ENCODE measurements around the gene FICD.

FICD gene

DNA sequence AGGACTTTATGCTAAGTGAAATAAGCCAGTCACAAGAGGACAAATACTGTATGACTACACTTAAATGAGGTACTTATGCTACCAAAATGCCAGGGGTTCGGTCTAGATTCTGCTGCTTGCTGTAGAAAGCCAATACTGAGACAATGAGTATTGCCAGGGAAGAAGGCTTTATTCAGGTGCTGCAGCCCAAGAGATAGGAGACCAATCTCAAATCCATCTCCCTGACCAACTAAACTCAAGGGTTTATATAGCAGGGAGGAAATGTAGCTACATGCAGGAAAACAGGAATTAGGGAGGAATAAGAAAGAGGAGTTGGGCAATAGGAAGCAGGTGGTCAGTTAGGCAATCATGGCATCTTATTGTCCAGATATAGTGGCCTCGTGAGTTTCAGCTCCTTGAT, 12.2 kb upstream of the FICD start:
- DNase-seq = no peak

DNA sequence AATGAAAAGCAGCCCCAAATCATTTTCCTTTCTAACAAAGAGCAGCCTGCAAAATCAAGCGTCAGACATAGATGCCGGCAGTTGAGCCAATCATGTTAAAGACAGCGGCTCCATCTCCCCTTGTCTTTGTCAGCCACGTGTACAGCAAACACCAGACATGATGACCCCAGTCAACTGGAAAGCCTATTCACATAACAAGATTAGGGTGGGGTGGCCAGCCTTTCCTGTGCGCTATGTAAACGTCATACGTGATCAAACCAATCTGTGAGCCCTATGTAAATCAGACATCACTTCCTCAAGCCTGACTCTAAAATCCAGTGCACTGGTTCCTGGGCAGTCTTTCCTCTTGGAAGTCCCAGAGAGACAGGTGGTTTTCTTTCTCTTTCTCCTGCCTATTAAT, 9.9 kb upstream of the FICD start:
- DNase-seq = no peak

DNA sequence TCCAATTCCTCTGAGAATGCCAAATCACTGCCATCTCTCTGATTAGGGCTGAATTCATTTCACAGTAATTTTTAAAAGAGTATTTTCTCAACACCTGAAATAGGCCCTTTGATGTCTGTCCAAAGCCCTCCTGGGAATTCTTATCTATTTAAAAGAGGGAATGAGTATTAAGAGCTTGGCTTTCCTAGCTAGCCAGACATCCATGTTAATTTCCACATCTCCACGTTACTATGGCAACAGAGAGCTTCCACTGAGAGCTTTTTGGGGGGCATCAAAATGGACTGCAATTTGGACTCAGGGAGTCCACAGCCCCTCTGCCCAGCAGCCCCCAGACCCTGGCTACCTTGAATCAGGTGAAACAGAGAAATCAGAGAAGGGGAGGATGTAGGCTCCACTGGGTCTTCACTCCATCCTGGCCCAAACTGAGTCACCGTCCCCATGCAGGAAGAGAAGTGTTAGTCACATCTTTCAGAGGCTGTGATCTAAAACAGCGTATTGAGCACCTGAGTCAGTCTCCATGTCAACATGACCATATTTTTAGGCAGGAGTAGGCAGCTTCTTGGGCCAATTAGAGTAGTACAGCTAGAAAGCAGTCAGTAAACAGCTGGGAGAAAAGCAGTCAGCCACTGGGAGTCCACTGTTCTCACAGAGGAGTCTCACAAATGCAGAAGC, 7.0 kb upstream of the FICD start:
- DNase-seq = no peak

DNA sequence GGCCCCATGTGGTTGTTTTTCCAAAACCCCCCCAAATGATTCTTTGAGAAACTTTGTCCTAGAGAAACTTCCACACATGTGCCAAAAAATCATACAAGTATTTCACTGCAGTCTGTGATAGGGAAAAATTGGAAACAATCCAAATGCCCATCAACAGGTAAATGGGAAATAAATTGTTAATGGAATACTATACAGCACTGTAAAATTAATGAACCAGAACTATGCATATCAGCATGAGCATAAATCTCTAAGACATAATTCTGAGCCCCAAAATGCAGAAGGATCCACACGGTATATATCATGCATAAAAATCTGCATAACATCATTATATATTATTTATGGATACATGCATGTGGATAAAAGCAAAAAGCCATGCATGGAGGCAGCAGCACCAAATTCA, 5.3 kb upstream of the FICD start:
- no peak for DNase-seq

DNA sequence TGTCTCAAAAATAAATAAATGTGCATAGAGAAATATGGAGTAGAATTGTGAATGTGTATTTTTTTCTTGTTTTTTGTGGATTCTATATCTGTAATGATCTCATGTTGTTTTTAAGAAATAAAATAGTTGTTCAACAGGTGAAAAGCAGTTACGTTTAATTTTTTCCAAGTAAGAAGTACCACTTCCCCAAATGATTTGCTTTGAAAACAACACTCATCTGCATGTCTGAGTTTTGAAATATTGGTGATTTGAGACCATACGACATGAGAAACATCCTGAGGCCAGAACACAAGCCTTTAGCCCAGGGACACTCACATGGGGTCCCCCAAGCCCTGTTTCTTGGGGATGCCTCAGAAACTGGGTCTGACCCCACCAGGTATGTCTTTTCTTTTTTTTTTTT, 4.2 kb upstream of the FICD start:
- no peak for DNase-seq

DNA sequence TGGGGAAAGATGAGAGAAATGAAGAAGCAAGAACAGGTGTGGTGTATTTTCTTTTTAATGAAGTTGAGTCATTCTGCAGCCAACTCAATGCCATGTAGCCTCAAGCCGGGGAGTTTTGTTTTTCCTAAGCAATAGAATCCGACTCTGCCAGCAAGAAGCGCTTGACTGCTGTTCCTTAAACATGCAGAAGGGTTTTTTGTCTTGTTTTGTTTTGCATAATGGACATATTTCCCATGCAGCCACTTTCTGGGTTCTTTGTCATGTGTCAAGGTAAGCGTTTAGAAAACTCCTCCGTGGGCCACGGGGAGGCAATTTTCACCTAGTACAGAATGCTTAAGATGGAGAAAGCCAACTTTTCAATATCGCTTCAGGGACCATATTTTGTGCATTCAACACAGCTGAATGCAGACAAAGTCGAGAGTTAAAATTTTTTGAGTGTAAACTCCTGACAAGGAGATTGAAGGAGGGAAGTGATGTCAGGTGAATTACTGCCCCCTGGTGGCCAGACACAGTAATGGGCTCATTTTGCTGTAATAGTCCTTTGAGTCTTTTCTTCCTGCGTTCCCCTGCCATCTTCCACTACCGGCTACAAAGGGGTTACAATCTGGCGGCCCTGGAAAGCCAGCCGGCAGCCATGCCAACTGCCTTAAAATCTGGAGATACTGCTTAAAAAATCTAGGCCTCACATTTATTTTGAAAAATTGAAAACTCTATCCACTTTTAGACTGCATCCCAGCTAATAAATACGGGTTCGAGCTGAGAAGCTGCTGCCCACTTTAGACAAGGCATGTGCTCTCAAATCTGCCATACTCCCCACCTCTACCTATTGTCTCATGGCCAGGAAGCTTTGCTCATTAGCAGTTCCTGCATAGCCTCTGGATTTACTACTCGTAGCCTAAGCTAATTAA, 3.2 kb upstream of the FICD start:
- peak; percentile 87 for DNase-seq

DNA sequence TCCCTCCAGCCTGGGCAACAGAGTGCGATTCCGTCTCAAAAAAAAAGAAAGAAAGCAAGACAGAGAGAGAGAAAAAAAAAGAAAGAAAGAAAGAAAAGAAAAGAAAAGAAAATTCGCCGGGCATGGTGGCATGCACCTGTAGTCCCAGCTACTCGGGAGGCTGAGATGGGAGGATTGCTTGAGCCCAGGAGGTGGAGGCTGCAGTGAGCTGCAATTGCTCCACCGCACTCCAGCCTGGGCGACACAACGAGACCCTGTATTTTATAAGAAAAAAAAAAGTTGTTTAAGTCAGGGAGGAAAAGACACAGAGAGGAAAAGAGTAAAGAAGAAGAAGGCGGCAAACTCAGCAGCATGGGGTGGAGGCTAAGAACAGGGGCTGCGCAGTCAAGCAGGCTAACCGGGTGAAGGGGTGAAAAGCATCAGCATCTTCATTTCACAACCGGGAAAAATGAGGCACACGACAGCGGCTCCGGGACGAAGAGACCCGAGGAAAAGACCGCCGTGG, 557 bp upstream of the FICD start:
- DNase-seq = no peak

DNA sequence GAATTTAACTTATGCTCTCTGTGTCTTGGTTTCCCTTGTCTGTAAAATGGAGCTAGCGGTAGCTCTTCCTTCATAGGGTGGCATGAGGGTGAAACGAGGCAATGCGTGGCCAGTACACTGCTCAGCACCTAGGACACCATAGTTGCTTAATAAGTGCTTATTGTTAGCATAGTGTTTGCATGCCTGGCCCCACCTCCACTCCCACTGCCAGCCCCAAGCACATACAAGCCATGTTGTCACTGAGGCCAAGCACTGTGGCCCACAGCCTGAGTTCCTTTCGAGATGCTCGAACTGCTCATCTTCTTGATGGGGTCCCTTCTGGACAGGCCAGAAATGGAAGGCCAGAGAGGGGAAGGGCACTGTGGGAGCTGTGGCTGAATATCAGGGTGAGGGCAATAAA, 839 bp downstream of the FICD start:
- DNase-seq = no peak

DNA sequence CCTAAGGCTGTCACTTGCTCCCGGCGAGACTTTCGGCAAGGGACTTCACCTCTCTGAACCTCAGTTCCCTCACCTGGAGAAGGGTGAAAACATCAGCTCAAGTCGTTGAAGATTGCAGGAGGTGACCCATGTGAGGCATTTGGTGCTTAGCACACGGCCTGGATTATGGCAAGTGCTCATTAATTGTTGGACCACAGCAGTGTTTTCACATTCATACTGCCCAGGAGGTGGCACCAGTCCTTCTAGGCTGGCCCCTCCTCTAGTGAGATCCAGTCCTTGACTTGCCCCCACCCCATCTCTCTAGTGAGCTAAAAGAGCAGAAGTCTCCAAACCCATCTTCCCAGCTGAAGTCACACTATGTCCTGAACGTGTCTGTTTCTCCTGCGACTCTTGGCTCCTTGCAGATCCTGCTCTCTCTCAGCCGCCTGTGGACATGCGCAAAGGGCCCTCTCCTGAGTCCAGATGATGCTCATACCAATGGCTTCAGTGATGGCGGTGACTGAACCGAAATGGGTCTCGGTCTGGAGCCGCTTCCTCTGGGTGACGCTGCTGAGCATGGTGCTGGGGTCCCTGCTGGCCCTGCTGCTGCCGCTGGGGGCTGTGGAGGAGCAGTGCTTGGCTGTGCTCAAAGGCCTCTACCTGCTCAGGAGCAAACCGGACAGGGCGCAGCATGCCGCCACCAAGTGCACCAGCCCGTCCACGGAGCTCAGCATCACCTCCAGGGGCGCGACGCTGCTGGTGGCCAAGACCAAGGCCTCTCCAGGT, 1.6 kb downstream of the FICD start:
- peak; percentile 64 for DNase-seq

DNA sequence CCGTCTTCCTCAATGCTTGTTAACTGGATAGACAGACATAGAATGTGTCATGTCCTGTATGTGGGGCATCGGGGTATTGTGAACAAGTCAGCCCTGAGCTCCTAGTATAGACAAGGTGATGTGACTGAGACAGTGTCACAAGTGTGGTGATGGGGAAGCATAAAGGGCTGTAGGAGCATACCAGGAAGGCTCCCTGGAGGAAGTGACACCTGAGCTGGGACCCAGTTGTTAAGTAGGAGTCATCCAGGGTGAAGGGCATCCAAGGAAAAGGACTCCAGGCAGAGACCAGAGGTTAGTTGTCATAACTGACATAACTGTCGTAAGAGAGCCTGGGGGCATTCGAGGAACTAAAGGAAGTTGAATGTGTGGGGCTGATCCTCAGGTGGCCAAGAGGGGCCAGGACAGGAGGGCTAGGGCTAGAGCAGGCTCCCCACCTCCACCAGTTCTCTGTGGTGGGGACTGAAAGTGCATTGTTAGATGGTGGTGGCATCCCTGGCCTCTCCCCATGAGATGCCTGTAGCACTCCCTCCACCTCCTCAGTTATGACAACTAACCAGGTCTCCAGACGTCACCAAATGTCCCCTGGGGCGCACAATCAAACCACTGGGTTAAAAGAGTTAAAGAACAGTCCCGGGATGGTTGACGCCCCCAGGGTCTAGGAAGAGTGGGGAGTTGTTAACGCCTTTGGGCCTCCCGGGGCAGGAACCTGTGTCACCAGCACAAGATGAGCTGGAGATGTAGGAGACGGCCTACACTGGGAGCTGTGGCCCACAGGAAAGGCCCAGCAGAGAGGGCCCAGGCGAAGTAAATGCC, 2.4 kb downstream of the FICD start:
- no peak for DNase-seq

DNA sequence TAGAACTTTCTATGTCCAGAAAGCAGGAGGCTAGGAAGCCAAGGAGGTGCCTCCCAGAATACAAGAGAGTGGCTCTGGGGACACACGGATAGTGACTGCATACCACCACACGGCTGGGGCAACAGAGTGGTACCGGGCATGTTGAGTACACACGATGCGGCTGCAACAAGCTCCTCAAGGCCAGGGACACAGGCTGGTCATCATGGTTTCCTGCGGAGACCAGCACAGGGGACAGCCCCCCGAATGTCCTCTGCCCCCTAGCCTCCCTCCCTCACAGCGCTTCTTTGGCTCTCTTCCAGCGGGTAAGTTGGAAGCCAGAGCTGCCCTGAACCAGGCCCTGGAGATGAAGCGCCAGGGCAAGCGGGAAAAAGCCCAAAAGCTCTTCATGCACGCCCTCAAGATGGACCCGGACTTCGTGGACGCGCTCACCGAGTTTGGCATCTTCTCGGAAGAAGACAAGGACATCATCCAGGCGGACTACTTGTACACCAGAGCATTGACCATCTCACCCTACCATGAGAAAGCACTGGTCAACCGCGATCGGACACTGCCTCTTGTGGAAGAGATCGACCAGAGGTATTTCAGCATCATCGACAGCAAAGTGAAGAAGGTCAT, 3.1 kb downstream of the FICD start:
- no peak for DNase-seq

DNA sequence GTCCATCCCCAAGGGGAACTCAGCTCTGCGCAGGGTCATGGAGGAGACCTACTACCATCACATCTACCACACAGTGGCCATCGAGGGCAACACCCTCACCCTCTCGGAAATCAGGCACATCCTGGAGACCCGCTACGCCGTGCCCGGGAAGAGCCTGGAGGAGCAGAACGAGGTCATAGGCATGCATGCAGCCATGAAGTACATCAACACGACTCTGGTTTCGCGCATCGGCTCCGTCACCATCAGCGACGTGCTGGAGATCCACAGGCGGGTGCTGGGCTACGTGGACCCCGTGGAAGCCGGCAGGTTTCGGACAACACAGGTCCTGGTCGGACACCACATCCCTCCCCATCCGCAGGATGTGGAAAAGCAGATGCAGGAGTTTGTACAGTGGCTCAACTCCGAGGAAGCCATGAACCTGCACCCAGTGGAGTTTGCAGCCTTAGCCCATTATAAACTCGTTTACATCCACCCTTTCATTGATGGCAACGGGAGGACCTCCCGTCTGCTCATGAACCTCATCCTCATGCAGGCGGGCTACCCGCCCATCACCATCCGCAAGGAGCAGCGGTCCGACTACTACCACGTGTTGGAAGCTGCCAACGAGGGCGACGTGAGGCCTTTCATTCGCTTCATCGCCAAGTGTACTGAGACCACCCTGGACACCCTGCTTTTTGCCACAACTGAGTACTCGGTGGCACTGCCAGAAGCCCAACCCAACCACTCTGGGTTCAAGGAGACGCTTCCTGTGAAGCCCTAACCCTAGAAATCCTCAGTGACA, 3.8 kb downstream of the FICD start:
- no peak for DNase-seq

DNA sequence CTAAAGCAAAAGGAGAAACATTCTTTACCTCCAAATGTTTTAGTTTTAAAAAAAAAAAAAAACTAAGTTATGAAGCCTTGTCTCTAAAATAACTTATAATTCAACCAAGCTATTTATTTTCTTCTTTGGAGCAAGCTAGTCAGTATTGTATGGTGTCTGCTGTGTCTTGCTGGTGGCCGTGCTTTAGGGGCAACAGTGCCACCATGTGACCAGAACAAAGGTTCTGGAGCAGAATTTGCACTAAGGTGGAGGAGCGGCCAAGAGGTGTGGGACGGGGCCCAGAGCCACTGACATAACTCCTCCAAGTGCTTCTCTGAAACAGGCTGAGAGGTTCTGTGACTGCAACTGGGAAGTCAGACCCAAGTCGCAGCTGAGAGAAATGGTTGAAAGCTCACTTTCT, 4.5 kb downstream of the FICD start:
- DNase-seq = peak; percentile 70

DNA sequence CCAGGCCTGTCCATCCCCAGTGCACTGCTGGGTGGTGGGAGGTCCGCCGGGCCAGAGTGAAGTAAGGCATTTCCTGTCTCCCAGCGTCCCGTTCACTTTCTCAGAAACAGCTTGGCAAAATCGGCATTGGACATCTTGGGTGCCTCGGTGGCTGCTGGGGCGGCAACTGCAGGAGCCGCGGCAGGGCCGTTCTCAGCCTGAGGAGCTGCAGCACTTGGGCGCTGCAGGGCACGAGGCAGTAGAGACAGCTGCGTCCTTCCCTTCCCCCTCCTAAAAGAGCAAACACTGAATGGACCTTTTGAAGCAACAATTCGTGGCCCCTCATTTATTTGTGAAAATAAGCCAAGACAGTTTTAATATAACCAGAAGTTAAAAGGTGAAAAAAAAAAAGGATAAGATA, 8.3 kb downstream of the FICD start:
- no peak for DNase-seq

DNA sequence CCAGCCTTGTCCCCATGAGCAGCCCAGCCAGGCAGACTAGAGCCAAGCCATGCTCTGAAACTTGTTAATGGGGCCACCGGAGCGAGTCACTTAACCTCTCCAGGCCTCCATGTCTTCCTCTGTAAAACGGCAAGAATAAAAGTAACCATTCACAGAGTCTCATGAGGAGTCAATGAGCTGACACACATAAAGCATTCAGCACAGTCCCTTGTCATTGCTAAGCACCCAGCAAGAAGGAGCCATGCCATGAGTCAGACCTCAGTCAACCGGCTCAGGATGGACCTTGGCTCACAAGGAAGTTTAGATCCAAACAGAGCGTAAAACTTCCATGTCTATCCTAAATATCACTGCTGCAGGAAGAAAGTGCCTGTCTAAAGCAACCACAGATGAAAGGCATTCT, 10.6 kb downstream of the FICD start:
- no peak for DNase-seq

DNA sequence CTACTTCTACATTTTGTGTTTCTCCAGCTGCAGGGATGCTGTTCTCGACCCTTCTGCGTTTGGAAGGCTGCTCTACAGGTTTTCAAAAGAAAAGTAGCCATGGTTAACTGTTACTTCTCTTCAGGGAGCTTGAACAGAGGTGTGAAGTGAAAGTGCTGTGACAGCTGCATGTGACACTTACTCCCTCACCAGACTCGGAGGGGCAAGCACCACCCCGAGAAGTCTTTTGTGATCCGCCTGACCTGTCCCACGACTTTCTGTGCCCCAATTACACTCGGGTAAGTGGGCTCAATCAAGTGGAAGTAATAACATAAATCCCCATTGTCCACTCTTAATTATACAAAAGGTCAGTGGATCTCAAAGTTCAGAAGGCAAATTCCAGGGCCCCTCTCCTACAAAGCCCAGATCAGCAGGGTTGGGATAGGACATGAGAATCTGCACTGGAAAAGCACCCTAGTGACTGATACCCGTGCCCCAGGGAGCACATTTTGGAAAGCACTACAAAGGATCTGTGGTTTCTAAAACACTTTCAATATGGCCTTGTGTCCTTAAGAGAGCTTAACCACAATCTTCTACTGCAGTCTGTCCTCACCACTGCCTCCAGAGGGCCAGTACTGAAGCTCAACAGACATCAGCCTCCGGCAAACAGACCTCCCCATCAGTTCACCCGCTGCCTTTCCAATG, 11.5 kb downstream of the FICD start:
- DNase-seq = peak; percentile 67

DNA sequence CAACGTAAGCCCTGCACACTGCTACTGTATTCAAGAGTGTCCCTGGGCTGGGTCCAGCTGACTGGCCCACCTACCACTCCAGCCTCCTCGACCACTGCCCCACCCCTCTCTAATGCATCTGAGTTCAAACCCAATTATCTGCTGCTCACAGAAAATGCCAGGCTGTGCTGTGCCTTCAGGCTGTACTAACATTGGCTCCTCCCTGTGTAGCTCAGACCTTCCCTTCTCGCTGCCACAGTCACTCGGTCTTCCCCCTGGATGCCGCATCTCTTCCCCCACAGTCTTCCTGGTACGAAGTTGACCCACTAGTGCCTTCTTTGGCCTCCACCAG, 12.1 kb downstream of the FICD start:
- no peak for DNase-seq

DNA sequence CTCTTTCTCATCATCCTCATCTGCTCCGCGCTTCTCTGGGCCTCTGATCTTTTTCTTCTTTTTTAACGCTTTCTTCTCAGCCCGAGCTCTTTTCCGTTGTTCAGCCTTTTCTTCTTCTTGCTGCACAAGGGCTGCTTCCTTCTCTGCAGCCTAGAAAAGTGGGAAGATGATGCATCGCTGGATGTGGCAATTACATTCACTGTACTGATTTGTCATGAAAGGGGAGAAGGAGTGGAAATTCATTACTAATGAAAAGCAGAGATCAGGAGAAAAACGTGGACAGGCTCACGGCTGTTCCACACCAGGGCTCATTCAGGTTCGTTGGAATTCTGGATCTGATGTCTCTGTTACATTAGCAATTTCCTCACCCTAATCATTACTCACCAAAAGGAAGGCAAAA, 15.1 kb downstream of the FICD start:
- no peak for DNase-seq

DNA sequence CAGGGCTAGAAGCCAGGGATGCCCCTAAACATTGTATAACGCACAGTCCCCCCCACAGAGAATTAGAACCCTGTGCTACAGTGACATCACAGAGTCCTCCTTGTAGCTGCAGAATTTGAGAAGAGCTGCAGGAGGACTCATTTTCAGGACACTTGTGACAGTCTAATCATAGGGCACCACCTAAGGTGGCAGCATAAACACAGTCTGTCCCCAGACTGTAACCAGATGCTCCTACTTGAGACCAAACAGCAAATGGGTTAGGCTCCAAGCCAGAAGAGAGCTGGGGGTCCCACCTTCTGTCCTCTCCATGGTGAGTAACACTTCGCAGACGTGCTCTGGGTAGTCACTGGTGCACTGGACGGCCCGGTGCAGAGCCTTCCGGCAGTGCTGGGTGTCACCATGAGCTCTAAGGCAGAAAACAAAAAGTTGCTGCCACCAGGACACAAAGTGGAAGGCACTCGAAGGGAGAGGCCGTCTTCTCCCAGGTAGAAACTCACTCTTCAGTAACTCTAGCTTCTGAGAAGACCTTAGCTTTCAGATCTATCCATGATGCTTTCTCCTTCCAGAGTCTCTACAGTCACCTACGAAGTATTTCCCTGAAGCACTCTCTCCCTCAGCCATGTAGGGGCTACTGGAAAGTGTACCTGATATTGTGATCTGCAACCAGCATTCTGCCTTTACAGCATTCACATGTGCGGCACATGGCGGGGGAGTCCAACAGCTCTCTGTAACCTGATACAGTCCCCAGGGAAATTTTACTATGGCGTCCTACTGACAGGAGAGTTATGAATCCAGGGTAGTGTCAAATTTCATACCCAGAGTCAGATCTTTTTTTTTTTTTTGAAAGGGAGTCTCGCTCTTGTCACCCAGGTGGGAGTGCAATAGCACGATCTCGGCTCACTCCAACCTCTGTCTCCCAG, 17.1 kb downstream of the FICD start:
- peak; percentile 48 for DNase-seq

DNA sequence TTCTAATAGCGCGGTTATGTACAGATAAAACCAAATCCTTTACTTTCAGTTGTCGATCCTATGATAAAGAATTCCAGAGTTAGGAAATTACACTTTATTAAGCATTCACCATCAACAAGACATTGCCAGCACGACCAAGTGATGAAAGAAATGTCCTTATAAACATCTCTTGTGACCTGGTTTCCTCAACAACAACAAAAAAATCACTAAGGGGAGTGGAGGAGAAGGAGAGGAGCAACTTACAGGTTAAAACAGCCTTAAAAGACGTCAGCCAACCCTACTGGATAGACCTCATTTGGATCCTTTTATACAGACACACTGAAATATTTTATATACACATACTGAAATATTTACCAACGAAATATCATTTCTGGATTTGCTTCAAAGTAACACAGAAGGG, 23.1 kb downstream of the FICD start:
- DNase-seq = no peak
